ENCODE measurements around the gene KRTAP5-3.
"Not testable (repeated sequence)": the region's sequence is repeated elsewhere in the genome, so short reads cannot be mapped to it uniquely, and the experiment has no call there.

The KRTAP5-3 gene

GRCh38 chr11:1650034-1650917 lies 42.0 kb upstream of the KRTAP5-3 start:
- Histone ChIP-seq H3K4me1 (no peaks in the 10 kb centered on the region), H3K36me3 (replicated peaks) (no peaks in the 10 kb centered on the region), H3K4me3 (no peak overlapping the region), H3K9me3 (no peaks in the 10 kb centered on the region), H3K27me3 (ENCODE audit: low read depth) (peaks cover 3% of the 10 kb centered on the region; the same call in 1 of the 2 replicates)
- no peak for DNase-seq (ENCODE audit: low spot score in 2 of 2)
- in situ Hi-C loops (cut with MboI; ENCODE audit: low sequenced_read_pairs), result loop anchor here (10.0 kb wide), 1 partner anchor 505 kb away; no protein-coding TSS in a partner anchor

GRCh38 chr11:1648653-1649420 lies 40.6 kb upstream of the KRTAP5-3 start:
- H3K4me1 ChIP-seq, result no peaks in the 10 kb centered on the region
- no peaks in the 10 kb centered on the region for H3K9me3 ChIP-seq
- no peak overlapping the region for H3K4me3 ChIP-seq
- no peaks in the 10 kb centered on the region for H3K36me3 ChIP-seq (replicated peaks)
- in situ Hi-C loops (cut with MboI; ENCODE audit: low sequenced_read_pairs), result no loop called here
- DNase-seq (ENCODE audit: low spot score in 2 of 2), result no peak
- H3K27me3 ChIP-seq (ENCODE audit: low read depth), result peaks cover 6% of the 10 kb centered on the region; the same call in 1 of the 2 replicates

GRCh38 chr11:1647901-1648652 lies 39.8 kb upstream of the KRTAP5-3 start:
- no peaks in the 10 kb centered on the region for H3K4me1 ChIP-seq
- peaks cover 6% of the 10 kb centered on the region; the same call in 1 of the 2 replicates for H3K27me3 ChIP-seq (ENCODE audit: low read depth)
- H3K36me3 ChIP-seq (replicated peaks), result no peaks in the 10 kb centered on the region
- H3K4me3 ChIP-seq, result no peak overlapping the region
- DNase-seq (ENCODE audit: low spot score in 2 of 2), result no peak
- in situ Hi-C loops (cut with MboI; ENCODE audit: low sequenced_read_pairs), result no loop called here
- H3K9me3 ChIP-seq, result no peaks in the 10 kb centered on the region

GRCh38 chr11:1646540-1646939 lies 38.3 kb upstream of the KRTAP5-3 start:
- H3K4me1 ChIP-seq; H3K36me3 ChIP-seq (replicated peaks); DNase-seq (ENCODE audit: low spot score in 2 of 2); H3K4me3 ChIP-seq; in situ Hi-C loops (cut with MboI; ENCODE audit: low sequenced_read_pairs); H3K9me3 ChIP-seq; H3K27me3 ChIP-seq (ENCODE audit: low read depth): not testable (repeated sequence)

- H3K27me3 ChIP-seq (ENCODE audit: low read depth), result peaks cover 6% of the 10 kb centered on the region; the same call in 1 of the 2 replicates
- H3K36me3 ChIP-seq (replicated peaks), result no peaks in the 10 kb centered on the region
- no peaks in the 10 kb centered on the region for H3K4me1 ChIP-seq
- H3K4me3 ChIP-seq, result no peak overlapping the region
- no peaks in the 10 kb centered on the region for H3K9me3 ChIP-seq
- no peak for DNase-seq (ENCODE audit: low spot score in 2 of 2)
- in situ Hi-C loops (cut with MboI; ENCODE audit: low sequenced_read_pairs), result no loop called here
Observed at GRCh38 chr11:1645357-1645821, 37.1 kb upstream of the KRTAP5-3 start.

- in situ Hi-C loops (cut with MboI; ENCODE audit: low sequenced_read_pairs), result no loop called here
- no peak for DNase-seq (ENCODE audit: low spot score in 2 of 2)
Observed at GRCh38 chr11:1644601-1645356, 36.5 kb upstream of the KRTAP5-3 start.

GRCh38 chr11:1643146-1643690 lies 35.0 kb upstream of the KRTAP5-3 start:
- H3K9me3 ChIP-seq, result no peaks in the 10 kb centered on the region
- H3K4me1 ChIP-seq, result no peaks in the 10 kb centered on the region
- peaks cover 9% of the 10 kb centered on the region for H3K27me3 ChIP-seq (ENCODE audit: low read depth)
- no peaks in the 10 kb centered on the region for H3K36me3 ChIP-seq (replicated peaks)
- DNase-seq (ENCODE audit: low spot score in 2 of 2), result no peak
- H3K4me3 ChIP-seq, result no peak overlapping the region
- in situ Hi-C loops (cut with MboI; ENCODE audit: low sequenced_read_pairs), result no loop called here

More at GRCh38 chr11:1644601-1645356, 36.5 kb upstream of the KRTAP5-3 start:
- Histone ChIP-seq H3K4me3 (no peak overlapping the region), H3K36me3 (replicated peaks) (no peaks in the 10 kb centered on the region), H3K27me3 (ENCODE audit: low read depth) (peaks cover 6% of the 10 kb centered on the region; the same call in 1 of the 2 replicates), H3K4me1 (no peaks in the 10 kb centered on the region), H3K9me3 (no peaks in the 10 kb centered on the region)

- DNase-seq (ENCODE audit: low spot score in 2 of 2), result no peak
- Histone ChIP-seq H3K4me3 (no peak overlapping the region), H3K4me1 (no peaks in the 10 kb centered on the region), H3K27me3 (ENCODE audit: low read depth) (peaks cover 9% of the 10 kb centered on the region), H3K36me3 (replicated peaks) (no peaks in the 10 kb centered on the region), H3K9me3 (no peaks in the 10 kb centered on the region)
- in situ Hi-C loops (cut with MboI; ENCODE audit: low sequenced_read_pairs), result no loop called here
Observed at GRCh38 chr11:1642288-1643145, 34.3 kb upstream of the KRTAP5-3 start.

- Histone ChIP-seq H3K4me3 (no peak overlapping the region), H3K9me3 (no peaks in the 10 kb centered on the region), H3K27me3 (ENCODE audit: low read depth) (peaks cover 9% of the 10 kb centered on the region), H3K36me3 (replicated peaks) (no peaks in the 10 kb centered on the region), H3K4me1 (no peaks in the 10 kb centered on the region)
- in situ Hi-C loops (cut with MboI; ENCODE audit: low sequenced_read_pairs), result no loop called here
- no peak for DNase-seq (ENCODE audit: low spot score in 2 of 2)
Observed at GRCh38 chr11:1641096-1641495, 32.8 kb upstream of the KRTAP5-3 start.

GRCh38 chr11:1640076-1640946 lies 32.0 kb upstream of the KRTAP5-3 start:
- no peaks in the 10 kb centered on the region for H3K9me3 ChIP-seq
- H3K4me1 ChIP-seq, result no peaks in the 10 kb centered on the region
- H3K4me3 ChIP-seq, result no peak overlapping the region
- DNase-seq (ENCODE audit: low spot score in 2 of 2), result peak; percentile 33 to 72
- H3K36me3 ChIP-seq (replicated peaks), result no peaks in the 10 kb centered on the region
- peaks cover 11% of the 10 kb centered on the region for H3K27me3 ChIP-seq (ENCODE audit: low read depth)
- in situ Hi-C loops (cut with MboI; ENCODE audit: low sequenced_read_pairs), result no loop called here

- H3K4me3 ChIP-seq, result no peak overlapping the region
- no peaks in the 10 kb centered on the region for H3K4me1 ChIP-seq
- no peaks in the 10 kb centered on the region for H3K36me3 ChIP-seq (replicated peaks)
- DNase-seq (ENCODE audit: low spot score in 2 of 2), result no peak
- no peaks in the 10 kb centered on the region for H3K9me3 ChIP-seq
- in situ Hi-C loops (cut with MboI; ENCODE audit: low sequenced_read_pairs), result no loop called here
- peaks cover 16% of the 10 kb centered on the region for H3K27me3 ChIP-seq (ENCODE audit: low read depth)
Observed at GRCh38 chr11:1639666-1640065, 31.4 kb upstream of the KRTAP5-3 start.

Data from HAP-1 (cell line).